HEK293T (cell line): Measurements from ENCODE around the gene BAMBI.

Experiments used
- CTCF ChIA-PET: fragments of 350-600 bp; formaldehyde crosslinking; extraction: SDS; loops from one replicate; lab custom pipeline; 2021; ENCODE audit warnings: antibody characterized with exemption, inconsistent platforms; lab: Yijun Ruan, JAX
- POLR2A ChIA-PET: fragments of 350-600 bp; formaldehyde crosslinking; extraction: SDS; loops from one replicate; lab custom pipeline; 2020; ENCODE audit warnings: antibody characterized with exemption, inconsistent platforms; lab: Yijun Ruan, JAX
- DNase-seq: peaks from one replicate; pipeline ENCODE4 v3.0.0; 2012; ENCODE audit warnings: mixed read lengths; ENCODE audit errors: extremely low spot score
- ARNT ChIP-seq: fragments of 450-650 bp; IDR thresholded peaks from 2 replicates; pipeline ENCODE4 v1.6.1; 2017; ENCODE audit warnings: mild to moderate bottlenecking
- BHLHE40 ChIP-seq: fragments of 450-650 bp; IDR thresholded peaks from 2 replicates; pipeline ENCODE4 v1.6.1; 2016; ENCODE audit warnings: mild to moderate bottlenecking, moderate library complexity, borderline replicate concordance
- CTBP1 ChIP-seq: fragments of 450-650 bp; IDR thresholded peaks from 2 replicates; pipeline ENCODE4 v1.6.1; 2016; ENCODE audit warnings: borderline replicate concordance
- ELF4 ChIP-seq: fragments of 450-650 bp; IDR thresholded peaks from 2 replicates; pipeline ENCODE4 v1.6.1; 2017; ENCODE audit warnings: antibody characterized with exemption
- FOXA1 ChIP-seq: fragments of 450-650 bp; IDR thresholded peaks from 2 replicates; pipeline ENCODE4 v1.6.1; 2016; ENCODE audit warnings: mild to moderate bottlenecking
- FOXK2 ChIP-seq: fragments of 450-650 bp; IDR thresholded peaks from 2 replicates; pipeline ENCODE4 v1.6.1; 2016; ENCODE audit warnings: mild to moderate bottlenecking
- FOXM1 ChIP-seq: fragments of 450-650 bp; IDR thresholded peaks from 2 replicates; pipeline ENCODE4 v1.6.1; 2017; ENCODE audit warnings: mild to moderate bottlenecking, borderline replicate concordance
- HDGF ChIP-seq: fragments of 450-650 bp; IDR thresholded peaks from 2 replicates; pipeline ENCODE4 v1.6.1; 2017; ENCODE audit warnings: antibody characterized with exemption, borderline replicate concordance
- L3MBTL2 ChIP-seq: fragments of 450-650 bp; conservative IDR thresholded peaks from 2 replicates; pipeline ENCODE4 v1.6.1; 2016; ENCODE audit warnings: mild to moderate bottlenecking
- LEF1 ChIP-seq: fragments of 450-650 bp; IDR thresholded peaks from 2 replicates; pipeline ENCODE4 v1.6.1; 2017; ENCODE audit warnings: mild to moderate bottlenecking, borderline replicate concordance
- NFRKB ChIP-seq: fragments of 450-650 bp; IDR thresholded peaks from 2 replicates; pipeline ENCODE4 v1.6.1; 2016; ENCODE audit warnings: mild to moderate bottlenecking, moderate library complexity
- SP1 ChIP-seq: fragments of 450-650 bp; IDR thresholded peaks from 2 replicates; pipeline ENCODE4 v1.6.1; 2017
- SUZ12 ChIP-seq: fragments of 450-650 bp; IDR thresholded peaks from 2 replicates; pipeline ENCODE4 v1.6.1; 2016; ENCODE audit warnings: mild to moderate bottlenecking
- TARDBP ChIP-seq: fragments of 450-650 bp; IDR thresholded peaks from 2 replicates; pipeline ENCODE4 v1.6.1; 2016
- ZNF384 ChIP-seq: fragments of 450-650 bp; IDR thresholded peaks from 2 replicates; pipeline ENCODE4 v1.6.1; 2016
- TF ChIP-seq, protein P1 (sequence below): fragments of 450-650 bp; IDR thresholded peaks from 2 replicates; pipeline ENCODE4 v1.6.1; 2016

BAMBI gene

DNA sequence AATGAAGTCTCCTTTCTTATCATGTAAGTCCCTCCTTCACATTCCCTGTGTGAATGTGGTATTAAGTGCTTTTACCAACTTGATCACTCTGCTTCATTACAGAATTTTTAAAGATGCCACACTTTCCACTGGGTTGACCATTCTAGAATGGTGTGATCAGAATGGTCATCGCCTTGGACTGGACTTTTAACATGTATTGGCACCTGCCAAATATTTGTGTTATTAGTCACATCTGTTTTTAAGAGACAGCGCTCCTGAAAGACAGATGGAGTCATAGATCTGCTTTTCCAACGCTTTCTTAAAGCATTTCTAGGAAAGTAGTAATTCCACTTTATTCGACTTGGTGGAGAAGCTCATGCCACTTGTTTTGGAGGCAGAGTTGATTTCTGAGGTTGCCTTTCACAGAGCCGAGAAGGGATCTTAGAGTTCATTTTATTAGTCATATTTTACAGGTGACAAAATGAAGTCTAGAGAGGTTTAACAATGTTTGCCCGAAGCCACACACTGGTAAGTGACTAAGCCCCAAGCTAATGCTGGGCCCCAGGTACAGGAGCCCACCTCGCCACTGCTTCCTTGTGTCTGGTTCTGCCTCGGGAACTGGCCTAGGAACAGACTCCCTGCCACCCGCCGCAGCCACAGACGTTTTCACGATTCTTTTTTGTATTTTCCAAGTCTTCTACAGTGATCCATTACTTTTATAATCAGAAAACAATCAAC, 10.4 kb upstream of the BAMBI start:
- POLR2A ChIA-PET: interaction anchor here (3.5 kb wide), 1 partner anchor 11 kb away, joined by 18 read pairs; the partner anchor contains the start of gene BAMBI

DNA sequence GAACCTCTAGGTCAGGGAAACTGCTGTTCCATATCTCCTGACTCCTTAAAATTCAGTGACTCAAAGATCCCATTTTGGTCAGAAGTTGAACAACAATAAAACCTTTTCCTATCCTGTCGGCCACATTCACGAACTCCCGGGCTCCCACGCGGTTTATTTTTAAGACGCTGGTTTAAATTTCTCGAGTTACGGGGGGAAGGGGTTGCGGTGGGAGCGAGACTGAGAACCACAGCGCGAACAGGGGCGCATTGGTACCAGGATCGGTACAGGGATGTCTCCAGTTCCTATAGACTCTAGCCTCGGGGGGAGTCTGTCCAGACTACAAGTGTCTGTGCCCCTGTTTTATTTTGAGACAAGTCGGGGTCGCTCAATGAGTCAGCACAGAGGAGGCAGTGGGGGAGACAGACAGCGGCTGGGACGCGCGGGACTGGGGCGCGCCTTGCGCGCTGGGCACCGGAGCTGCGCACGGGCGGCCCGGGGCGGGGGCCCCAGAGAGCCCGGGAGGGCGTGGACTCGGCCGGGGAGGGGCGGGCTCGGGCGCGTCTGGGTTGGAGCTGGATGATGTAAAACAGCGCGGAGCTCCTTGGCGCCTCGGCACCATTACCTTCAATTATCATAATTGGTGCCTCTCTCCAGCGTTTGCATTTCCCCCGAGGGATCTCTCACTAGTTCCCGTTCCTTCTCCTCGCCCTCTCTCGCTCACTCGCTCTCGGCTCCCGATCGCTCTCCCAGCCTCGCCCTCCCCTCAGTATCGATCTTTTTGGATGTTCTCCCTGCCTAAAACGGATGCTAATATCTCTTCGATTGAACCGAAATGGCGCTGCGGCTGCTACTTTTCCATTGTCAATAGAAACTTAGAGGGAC, 8.7 kb upstream of the BAMBI start:
- ChIA-PET POLR2A (interaction anchor here (0.5 to 3.5 kb wide), 21 partner anchors 9 to 721 kb away, joined by 3 to 18 read pairs (median 3); partner anchors contain the start of gene BAMBI), CTCF (interaction anchor here (0.6 to 1.0 kb wide), 4 partner anchors 13 to 322 kb away, joined by 3 to 4 read pairs (median 3); no protein-coding TSS in a partner anchor)
- TF ChIP-seq FOXM1 (no peak), L3MBTL2 (peak; percentile 44)
- DNase-seq: peak; percentile 68

More for the DNA sequence above, 10.4 kb upstream of the BAMBI start:
- CTCF ChIA-PET: interaction anchor here (0.7 to 1.5 kb wide), 4 partner anchors 14 to 324 kb away, joined by 3 to 4 read pairs (median 4); no protein-coding TSS in a partner anchor
- DNase-seq: no peak
- TF ChIP-seq ZNF384 (no peak), NFRKB (no peak), ELF4 (no peak), FOXK2 (no peak), LEF1 (no peak), CTBP1 (no peak), TARDBP (no peak), FOXM1 (no peak), FOXA1 (no peak), BHLHE40 (no peak), ARNT (no peak), HDGF (no peak), L3MBTL2 (no peak), SUZ12 (no peak), SP1 (no peak)
- TF ChIP-seq, protein P1, sequence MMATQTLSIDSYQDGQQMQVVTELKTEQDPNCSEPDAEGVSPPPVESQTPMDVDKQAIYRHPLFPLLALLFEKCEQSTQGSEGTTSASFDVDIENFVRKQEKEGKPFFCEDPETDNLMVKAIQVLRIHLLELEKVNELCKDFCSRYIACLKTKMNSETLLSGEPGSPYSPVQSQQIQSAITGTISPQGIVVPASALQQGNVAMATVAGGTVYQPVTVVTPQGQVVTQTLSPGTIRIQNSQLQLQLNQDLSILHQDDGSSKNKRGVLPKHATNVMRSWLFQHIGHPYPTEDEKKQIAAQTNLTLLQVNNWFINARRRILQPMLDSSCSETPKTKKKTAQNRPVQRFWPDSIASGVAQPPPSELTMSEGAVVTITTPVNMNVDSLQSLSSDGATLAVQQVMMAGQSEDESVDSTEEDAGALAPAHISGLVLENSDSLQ: no peak

DNA sequence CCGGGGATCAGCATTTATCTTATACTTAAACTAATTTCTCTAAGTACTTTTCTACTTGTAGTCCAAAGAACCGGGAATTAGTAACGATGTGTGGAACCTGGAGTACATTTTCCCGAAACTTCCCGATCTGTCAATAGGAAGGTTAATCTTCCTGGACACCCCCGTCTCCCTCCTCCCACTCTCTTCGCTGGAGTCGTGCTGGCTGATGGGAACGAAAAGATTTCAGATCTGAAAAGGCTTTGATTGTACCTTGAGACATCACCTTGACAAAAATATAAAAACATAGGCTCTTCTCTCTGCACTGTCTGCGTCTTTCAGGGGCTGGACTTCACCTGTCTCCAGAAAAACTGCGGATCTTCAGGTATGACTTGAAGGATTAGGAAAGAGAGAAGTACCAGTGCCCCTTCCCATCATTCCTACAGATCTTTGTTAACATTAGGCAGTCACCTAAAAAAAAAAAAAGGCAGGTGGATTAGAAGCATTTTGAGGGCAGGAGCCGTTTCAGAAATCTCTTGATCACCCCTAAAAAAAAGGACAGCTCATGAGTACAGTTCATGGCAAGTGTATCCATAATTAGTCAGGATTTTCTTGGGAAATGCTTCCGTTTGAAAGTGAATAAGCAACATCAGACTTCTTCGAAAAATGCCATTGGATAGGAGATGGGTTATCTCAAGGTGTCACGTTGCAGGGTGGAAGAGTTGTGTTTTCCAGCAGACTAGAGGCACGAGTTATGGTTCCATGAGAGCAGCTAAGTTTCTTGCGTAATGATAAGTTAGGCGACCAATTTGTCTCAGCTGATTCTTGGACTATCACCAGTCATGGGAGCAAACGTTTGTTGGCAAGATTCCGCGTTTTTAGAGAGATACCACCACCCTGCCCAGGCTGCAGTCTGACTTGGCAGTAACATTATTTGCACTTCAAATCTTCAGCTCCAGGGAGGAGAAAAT, 7.8 kb upstream of the BAMBI start:
- CTCF ChIA-PET: interaction anchor here (0.6 to 1.0 kb wide), 5 partner anchors 12 to 474 kb away, joined by 3 to 6 read pairs (median 4); no protein-coding TSS in a partner anchor
- TF ChIP-seq BHLHE40 (no peak), FOXA1 (no peak), HDGF (no peak), FOXK2 (no peak), ARNT (no peak), CTBP1 (no peak), FOXM1 (no peak), SP1 (no peak), LEF1 (no peak), ZNF384 (no peak), SUZ12 (no peak), L3MBTL2 (no peak), ELF4 (no peak), NFRKB (no peak), TARDBP (no peak)
- TF ChIP-seq, protein P1: no peak
- POLR2A ChIA-PET: interaction anchor here (0.5 to 3.5 kb wide), 19 partner anchors 8 to 720 kb away, joined by 3 to 18 read pairs (median 4); partner anchors contain the start of gene BAMBI
- DNase-seq: no peak

DNA sequence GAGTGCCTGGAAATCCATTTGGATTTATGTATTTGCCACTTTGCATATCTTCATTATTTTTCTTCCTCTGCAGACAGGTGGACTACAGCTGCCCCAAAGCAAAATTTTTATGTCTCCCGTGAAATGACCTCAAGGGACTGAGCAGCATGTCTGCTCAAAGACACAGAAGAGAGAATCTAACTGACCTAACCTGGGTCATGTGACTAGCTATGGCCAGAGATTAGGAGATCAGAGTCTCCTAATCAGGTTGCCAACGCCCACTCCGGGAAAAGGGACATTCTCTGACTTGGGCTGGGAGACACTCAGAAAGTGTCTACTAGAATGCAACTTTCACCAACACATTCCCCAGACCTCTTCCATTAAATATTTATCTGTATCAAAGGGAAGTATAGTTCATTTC, 2.5 kb upstream of the BAMBI start:
- POLR2A ChIA-PET: no interaction called here
- no peak for DNase-seq
- CTCF ChIA-PET: interaction anchor here (0.6 kb wide), 1 partner anchor 9 kb away, joined by 4 read pairs; no protein-coding TSS in a partner anchor
- no peak for TF ChIP-seq LEF1
- no peak for TF ChIP-seq SP1
- TF ChIP-seq FOXM1: no peak
- no peak for TF ChIP-seq CTBP1
- no peak for TF ChIP-seq HDGF
- no peak for TF ChIP-seq ARNT
- TF ChIP-seq NFRKB: no peak
- no peak for TF ChIP-seq SUZ12
- TF ChIP-seq, protein P1: no peak
- TF ChIP-seq ZNF384: no peak
- no peak for TF ChIP-seq ELF4
- TF ChIP-seq FOXK2: no peak
- no peak for TF ChIP-seq L3MBTL2
- TF ChIP-seq BHLHE40: no peak
- no peak for TF ChIP-seq FOXA1
- no peak for TF ChIP-seq TARDBP
